Measurements from ENCODE around the gene GPR132. TPM values are rescaled to one million over a fixed set of nuclear protein-coding genes. Genes with fewer than 3 reads are reported as not detected.
A peak's percentile ranks its signal among the peaks of the same experiment; 100 is the strongest.

Gene GPR132
- total RNA-seq, 2 experiments from 2014 or later: 64.4 to 66.7 TPM

- POLR2A ChIA-PET: interaction anchor here (5.7 to 6.2 kb wide), 2 partner anchors 9 to 14 kb away, joined by 29 to 62 read pairs; partner anchors contain the start of gene GPR132
- intact Hi-C loops (cut with DNase I, micrococcal nuclease): no loop called here
These were observed 12.4 kb upstream of the GPR132 start for GRCh38 chr14:105077649-105077995.

GRCh38 chr14:105076805-105077648 lies 11.8 kb upstream of the GPR132 start:
- Histone ChIP-seq H3K27ac (ENCODE audit: low read depth in 1 of 2, low read length in 2 of 2) (no peak overlapping the region), H3K27me3 (ENCODE audit: control insufficient read depth in 1 of 2, insufficient read depth in 2 of 2, low read length in 2 of 2) (no peaks in the 10 kb centered on the region), H3K4me1 (ENCODE audit: insufficient read depth, low read length) (peaks cover 38% of the 10 kb centered on the region), H3K9me3 (ENCODE audit: control insufficient read depth in 1 of 2, insufficient read depth in 1 of 2, low read length in 2 of 2) (no peaks in the 10 kb centered on the region), H3K36me3 (ENCODE audit: insufficient read depth, low read length) (no peaks in the 10 kb centered on the region), H3K4me3 (ENCODE audit: low read length) (no peak overlapping the region)
- ChIA-PET POLR2A (interaction anchor here (5.7 to 6.2 kb wide), 2 partner anchors 9 to 13 kb away, joined by 29 to 62 read pairs; partner anchors contain the start of gene GPR132), CTCF (interaction anchor here (1.6 kb wide), 1 partner anchor 13 kb away, joined by 4 read pairs; no protein-coding TSS in a partner anchor)
- intact Hi-C loops (cut with DNase I, micrococcal nuclease): no loop called here
- Mint-ChIP-seq H3K27me3 (no peaks in the 10 kb centered on the region), H3K36me3 (ENCODE audit: low read depth) (no peaks in the 10 kb centered on the region), H3K9me3 (no peaks in the 10 kb centered on the region), H3K27ac (peak overlapping the region; percentile 78), H3K4me3 (peak overlapping the region; percentile 18), H3K4me1 (ENCODE audit: low read depth) (peaks cover 26% of the 10 kb centered on the region)
- TF ChIP-seq CTCF (IDR thresholded peaks at IDR 0.05): no peak
- peak; percentile 66 for ATAC-seq (ENCODE audit: poor library complexity)
- peak in 6 of 14 experiments; percentile 27 to 71 (median 37) for DNase-seq

More at GRCh38 chr14:105077649-105077995, 12.4 kb upstream of the GPR132 start:
- ATAC-seq (ENCODE audit: poor library complexity) (no peak), DNase-seq (no peak)
- H3K27ac ChIP-seq (ENCODE audit: low read depth in 1 of 2, low read length in 2 of 2): no peak overlapping the region
- no peaks in the 10 kb centered on the region for H3K36me3 ChIP-seq (ENCODE audit: insufficient read depth, low read length)
- H3K9me3 ChIP-seq (ENCODE audit: control insufficient read depth in 1 of 2, insufficient read depth in 1 of 2, low read length in 2 of 2): no peaks in the 10 kb centered on the region
- no peaks in the 10 kb centered on the region for H3K9me3 Mint-ChIP-seq
- no peaks in the 10 kb centered on the region for H3K27me3 ChIP-seq (ENCODE audit: control insufficient read depth in 1 of 2, insufficient read depth in 2 of 2, low read length in 2 of 2)
- H3K36me3 Mint-ChIP-seq (ENCODE audit: low read depth): no peaks in the 10 kb centered on the region
- no peak overlapping the region for H3K4me3 ChIP-seq (ENCODE audit: low read length)
- TF ChIP-seq CTCF (IDR thresholded peaks at IDR 0.05): no peak
- H3K4me3 Mint-ChIP-seq: peak overlapping the region; percentile 11
- peak overlapping the region; percentile 78 for H3K27ac Mint-ChIP-seq
- H3K27me3 Mint-ChIP-seq: no peaks in the 10 kb centered on the region
- CTCF ChIA-PET: no interaction called here
- H3K4me1 ChIP-seq (ENCODE audit: insufficient read depth, low read length): peaks cover 38% of the 10 kb centered on the region
- peaks cover 26% of the 10 kb centered on the region for H3K4me1 Mint-ChIP-seq (ENCODE audit: low read depth)

GRCh38 chr14:105076296-105076804 lies 11.1 kb upstream of the GPR132 start:
- Mint-ChIP-seq H3K4me3 (peak overlapping the region; percentile 18), H3K27ac (peak overlapping the region; percentile 78), H3K36me3 (ENCODE audit: low read depth) (no peaks in the 10 kb centered on the region), H3K9me3 (no peaks in the 10 kb centered on the region), H3K4me1 (ENCODE audit: low read depth) (peaks cover 30% of the 10 kb centered on the region), H3K27me3 (no peaks in the 10 kb centered on the region)
- DNase-seq (peak in 1 of 14 experiments; percentile 31), ATAC-seq (ENCODE audit: poor library complexity) (no peak)
- Histone ChIP-seq H3K36me3 (ENCODE audit: insufficient read depth, low read length) (no peaks in the 10 kb centered on the region), H3K4me3 (ENCODE audit: low read length) (no peak overlapping the region), H3K27ac (ENCODE audit: low read depth in 1 of 2, low read length in 2 of 2) (no peak overlapping the region), H3K9me3 (ENCODE audit: control insufficient read depth in 1 of 2, insufficient read depth in 1 of 2, low read length in 2 of 2) (no peaks in the 10 kb centered on the region), H3K4me1 (ENCODE audit: insufficient read depth, low read length) (peaks cover 38% of the 10 kb centered on the region), H3K27me3 (ENCODE audit: control insufficient read depth in 1 of 2, insufficient read depth in 2 of 2, low read length in 2 of 2) (no peaks in the 10 kb centered on the region)
- POLR2A ChIA-PET: interaction anchor here (1.3 to 6.2 kb wide), 4 partner anchors 10 to 55 kb away, joined by 3 to 62 read pairs (median 17); partner anchors contain the start of genes CDCA4 and GPR132
- CTCF ChIA-PET: interaction anchor here (1.3 to 1.6 kb wide), 2 partner anchors 10 to 14 kb away, joined by 4 to 7 read pairs; no protein-coding TSS in a partner anchor
- intact Hi-C loops (cut with DNase I, micrococcal nuclease): no loop called here
- TF ChIP-seq CTCF (IDR thresholded peaks at IDR 0.05): no peak
